GM18867 (cell line): ENCODE results near the gene IRGC.
A peak's percentile ranks its signal among the peaks of the same experiment; 100 is the strongest.
"Not testable (repeated sequence)": the region's sequence is repeated elsewhere in the genome, so short reads cannot be mapped to it uniquely, and the experiment has no call there.

Experiments used
- ATAC-seq: cut with Tn5 transposase; IDR thresholded peaks from one replicate; pipeline ENCODE4 v1.9.1; 2021; ENCODE audit warnings: mild to moderate bottlenecking, moderate library complexity; ENCODE audit not compliant: unreplicated experiment

Gene IRGC

GRCh38 chr19:43751466-43752220, 35.8 kb downstream of the IRGC start:
- no peak for ATAC-seq

DNA sequence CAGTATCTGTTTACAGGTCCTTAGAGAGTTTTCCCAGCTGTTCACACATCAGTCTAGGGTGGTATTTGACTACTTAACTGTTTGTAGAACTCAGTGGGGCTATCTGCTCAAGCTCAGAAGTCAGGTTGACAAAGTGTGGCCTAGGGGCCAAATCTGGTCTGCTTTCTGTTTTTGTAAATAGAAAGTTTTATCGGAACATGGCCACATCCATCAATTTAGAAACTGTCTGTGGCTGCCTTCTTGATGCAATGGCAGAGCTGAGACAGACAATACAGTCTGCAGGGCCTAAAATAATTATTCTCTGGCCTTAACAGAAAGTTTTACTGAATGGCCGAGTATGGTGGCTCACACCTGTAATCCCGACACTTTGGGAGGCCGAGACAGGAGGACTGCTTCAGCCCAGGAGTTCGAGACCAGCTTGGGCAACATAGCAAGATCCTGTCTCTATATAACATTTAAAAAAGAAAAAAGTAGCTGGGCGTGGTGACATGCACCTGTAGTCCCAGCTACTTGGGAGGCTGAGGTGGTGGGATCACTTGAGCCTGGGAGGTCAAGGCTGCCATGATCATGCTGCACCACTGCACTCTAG, 36.5 kb downstream of the IRGC start:
- ATAC-seq: no peak

GRCh38 chr19:43754253-43754502, 38.3 kb downstream of the IRGC start:
- ATAC-seq: no peak

GRCh38 chr19:43754503-43755255, 38.8 kb downstream of the IRGC start, which contains the start of gene SMG9:
TSS of gene SMG9 (minus strand) at chr19:43754962. CDS start at chr19:43750741, 4,221 bp downstream.
- peak; percentile 68 for ATAC-seq

DNA sequence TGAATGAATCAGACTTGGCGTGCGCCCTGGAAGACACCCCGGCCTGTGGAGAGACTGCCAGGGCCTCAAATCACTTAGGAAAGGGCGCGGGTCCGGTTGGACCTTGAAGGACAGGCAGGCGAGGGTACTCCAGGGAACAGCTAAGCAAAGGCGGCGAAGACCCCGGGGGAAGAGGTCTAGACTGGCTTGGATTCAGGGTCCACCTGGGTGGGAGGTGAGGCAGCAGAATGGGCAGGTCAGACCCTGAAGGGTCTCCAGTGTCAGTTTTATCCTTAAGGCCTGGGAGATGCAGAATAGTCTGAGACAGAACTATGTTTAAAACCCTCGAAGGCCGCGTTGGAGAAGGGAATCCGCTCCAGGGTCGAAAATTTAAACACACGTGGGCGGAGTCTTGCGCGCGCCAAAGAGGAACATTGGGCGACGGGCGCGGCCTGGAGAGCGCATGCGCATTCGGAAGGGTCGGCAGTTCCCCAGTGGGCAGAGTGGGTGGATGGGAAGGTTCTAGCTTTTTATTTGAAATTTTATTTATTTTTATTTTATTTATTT, 39.5 kb downstream of the IRGC start:
- no peak for ATAC-seq

- no peak for ATAC-seq
Measured at GRCh38 chr19:43759515-43759914, 43.6 kb downstream of the IRGC start.

GRCh38 chr19:43760941-43761340, 45.1 kb downstream of the IRGC start:
- no peak for ATAC-seq

- ATAC-seq: no peak
Measured at GRCh38 chr19:43762814-43763213, 46.9 kb downstream of the IRGC start.

GRCh38 chr19:43763473-43763939, 47.6 kb downstream of the IRGC start:
- no peak for ATAC-seq

GRCh38 chr19:43764684-43765083, 48.8 kb downstream of the IRGC start:
- not testable (repeated sequence) for ATAC-seq

DNA sequence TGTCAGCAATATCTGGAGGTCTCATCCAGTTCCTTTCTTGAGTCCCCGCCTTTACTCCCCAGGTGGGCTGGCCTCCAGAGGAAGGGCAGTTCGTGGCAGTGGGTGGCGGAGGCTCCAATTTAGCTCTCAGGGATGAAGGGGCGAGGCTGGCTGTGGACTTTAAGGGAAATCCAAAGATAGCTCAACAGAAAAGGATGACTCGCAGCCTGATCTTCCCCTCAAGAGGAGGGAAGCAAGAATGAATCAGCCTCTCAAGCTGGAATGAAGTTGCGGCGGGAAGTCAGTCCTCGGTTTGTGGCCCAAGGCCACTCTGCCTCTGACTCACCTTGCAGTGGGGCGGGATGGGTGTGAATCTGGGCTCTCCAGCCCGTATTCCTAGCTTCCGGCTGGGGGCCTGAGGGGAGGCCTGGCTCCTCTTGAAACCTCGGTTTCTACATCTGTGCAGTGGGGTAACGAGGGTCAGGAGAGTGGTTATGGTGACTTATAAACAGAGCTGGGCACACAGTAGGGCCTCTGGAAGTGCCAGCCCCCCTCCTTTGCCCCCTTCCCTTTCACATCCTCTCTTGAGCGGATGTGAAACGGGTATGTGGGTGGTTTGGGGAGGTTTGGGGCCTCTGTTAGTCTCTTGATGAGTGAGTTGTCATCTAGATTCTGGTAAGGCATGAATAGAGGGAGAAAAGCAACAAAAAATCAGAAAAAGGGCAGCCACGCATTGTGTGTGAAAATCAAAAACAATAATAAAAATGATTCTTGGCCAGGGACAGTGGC, 49.4 kb downstream of the IRGC start:
- ATAC-seq: peak; percentile 70

DNA sequence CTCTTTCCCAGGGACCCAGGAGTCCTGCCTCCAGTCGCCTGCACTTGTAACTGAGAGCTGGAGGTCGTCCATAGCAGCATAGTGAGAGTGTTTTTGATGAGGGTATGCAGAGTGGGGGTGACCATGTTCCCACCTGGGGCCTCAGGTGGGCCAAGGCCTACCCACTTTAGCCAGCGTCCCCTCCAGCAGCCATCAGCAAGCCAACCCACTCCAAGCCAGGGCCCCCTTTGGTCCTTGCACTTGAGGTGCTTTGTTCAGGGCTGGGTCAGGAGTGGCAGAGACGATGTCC, 50.8 kb downstream of the IRGC start:
- ATAC-seq: no peak

DNA sequence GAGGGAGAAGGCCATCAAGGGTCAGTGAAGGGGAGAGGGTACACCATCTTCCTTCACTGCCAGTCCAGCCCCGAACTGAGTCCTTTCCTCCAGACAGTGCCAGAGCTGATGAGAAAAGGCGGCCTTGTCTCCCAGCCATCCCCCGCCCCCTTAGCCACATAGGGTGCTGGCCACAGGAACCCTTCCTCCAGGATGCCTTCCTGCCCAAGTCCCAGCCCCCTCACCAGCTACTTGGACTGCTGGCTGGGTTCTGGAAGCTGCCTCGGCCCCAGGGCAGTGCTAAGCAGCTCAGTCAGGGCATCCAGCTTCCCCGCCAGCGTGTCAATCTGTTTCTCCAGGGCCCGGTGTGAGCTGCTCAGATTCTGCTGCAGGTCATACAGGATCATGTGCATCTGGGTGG, 51.4 kb downstream of the IRGC start:
- no peak for ATAC-seq

- no peak for ATAC-seq
Measured at GRCh38 chr19:43767818-43768217, 51.9 kb downstream of the IRGC start.

DNA sequence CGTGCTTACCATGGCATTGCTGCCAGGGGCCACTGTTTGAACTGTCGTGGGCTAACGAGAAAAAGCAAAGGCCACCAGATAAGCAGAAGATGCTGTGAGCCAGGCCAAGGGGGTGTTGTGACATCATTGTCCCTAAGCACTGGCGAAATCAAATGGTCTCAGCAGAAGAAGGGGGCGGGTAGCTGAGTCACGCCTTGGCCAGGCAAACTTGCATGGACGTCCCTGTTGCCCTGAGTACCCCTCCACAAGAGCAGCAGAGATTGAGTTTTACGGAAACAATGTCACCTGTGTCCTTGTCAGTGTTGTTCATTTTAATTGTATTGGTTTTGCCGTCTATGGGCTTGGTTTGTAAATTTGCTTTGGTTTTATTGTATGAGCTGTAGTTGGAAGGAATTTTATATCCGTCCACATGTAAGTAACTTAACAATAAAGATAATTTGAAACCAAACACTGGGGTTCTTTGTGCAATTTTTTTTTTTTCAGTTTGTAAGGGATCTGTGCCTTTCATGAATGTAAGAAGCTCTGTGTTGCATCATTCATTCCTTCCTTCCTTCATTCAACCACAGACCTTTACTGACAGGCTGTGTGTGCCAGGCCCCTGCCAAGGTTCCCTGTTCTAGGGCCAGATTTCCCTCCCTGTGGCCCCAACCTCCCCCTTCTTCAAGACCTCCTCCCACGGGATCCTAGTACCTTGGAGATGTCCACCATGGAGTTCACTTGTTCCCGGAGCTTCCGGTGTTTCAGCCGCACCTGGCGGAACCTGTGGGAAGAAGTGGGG, 52.6 kb downstream of the IRGC start:
- ATAC-seq: no peak

DNA sequence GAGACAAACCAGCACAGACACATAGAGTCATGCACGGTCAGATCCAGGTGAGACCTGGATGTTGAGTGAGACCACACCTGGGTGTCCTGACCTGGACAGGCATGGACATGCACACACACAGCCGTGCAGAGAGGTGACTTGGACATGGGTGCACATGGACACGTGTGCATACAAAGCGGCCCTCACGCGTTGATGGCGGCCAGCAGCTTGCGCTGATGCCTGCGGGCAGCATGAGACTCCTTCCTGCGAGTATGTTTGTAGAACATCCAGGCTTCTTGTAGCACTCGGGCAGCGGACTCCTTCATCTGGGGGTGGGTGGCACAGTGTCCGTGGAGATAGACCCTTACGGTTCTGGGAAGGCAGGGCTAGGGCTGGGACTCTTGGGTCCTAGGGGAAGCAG, 53.4 kb downstream of the IRGC start:
- no peak for ATAC-seq
